Subcutaneous adipose tissue (tissue), 4 donors: ENCODE results near the gene SBF2. TPM values are rescaled to one million over a fixed set of nuclear protein-coding genes. Genes with fewer than 3 reads are reported as not detected.

Source experiments
- total RNA-seq, 4 donors: library from RNA; depleted of rRNA; stranded (reverse); fragments of >200 nt; gene quantifications; one replicate each; pipeline ENCODE4 v1.1.0, GENCODE V29; 2016
- TF ChIP-seq, protein P1 (sequence below): fragments of 450-650 bp; IDR thresholded peaks from one replicate; pipeline ENCODE4 v1.5.1; 2016; ENCODE audit warnings: low read depth, mild to moderate bottlenecking, control low read depth, antibody characterized with exemption, moderate library complexity

Gene SBF2
- total RNA-seq, 4 donors from 2014 or later = 87.2 to 103 (median 97.3) TPM

DNA sequence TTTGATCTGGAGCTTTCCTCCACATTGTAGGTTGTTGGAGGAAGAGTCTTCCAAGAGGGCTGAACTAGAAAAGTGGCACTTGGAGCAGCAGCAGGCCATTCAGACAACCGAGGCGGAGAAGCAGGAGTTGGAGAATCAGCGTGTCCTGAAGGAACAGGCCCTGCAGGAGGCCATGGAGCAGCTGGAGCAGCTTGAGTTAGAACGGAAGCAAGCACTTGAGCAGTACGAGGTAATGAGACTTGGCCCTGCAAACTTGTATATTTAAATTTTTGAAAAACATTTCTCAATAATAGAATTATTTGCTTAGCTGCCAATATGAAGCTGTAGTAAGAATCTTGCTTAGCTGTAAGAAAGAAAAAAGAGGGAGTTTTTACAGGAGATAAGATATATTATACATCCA is 546.2 kb downstream of the SBF2 start:
- TF ChIP-seq, protein P1, sequence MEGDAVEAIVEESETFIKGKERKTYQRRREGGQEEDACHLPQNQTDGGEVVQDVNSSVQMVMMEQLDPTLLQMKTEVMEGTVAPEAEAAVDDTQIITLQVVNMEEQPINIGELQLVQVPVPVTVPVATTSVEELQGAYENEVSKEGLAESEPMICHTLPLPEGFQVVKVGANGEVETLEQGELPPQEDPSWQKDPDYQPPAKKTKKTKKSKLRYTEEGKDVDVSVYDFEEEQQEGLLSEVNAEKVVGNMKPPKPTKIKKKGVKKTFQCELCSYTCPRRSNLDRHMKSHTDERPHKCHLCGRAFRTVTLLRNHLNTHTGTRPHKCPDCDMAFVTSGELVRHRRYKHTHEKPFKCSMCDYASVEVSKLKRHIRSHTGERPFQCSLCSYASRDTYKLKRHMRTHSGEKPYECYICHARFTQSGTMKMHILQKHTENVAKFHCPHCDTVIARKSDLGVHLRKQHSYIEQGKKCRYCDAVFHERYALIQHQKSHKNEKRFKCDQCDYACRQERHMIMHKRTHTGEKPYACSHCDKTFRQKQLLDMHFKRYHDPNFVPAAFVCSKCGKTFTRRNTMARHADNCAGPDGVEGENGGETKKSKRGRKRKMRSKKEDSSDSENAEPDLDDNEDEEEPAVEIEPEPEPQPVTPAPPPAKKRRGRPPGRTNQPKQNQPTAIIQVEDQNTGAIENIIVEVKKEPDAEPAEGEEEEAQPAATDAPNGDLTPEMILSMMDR = no peak

DNA sequence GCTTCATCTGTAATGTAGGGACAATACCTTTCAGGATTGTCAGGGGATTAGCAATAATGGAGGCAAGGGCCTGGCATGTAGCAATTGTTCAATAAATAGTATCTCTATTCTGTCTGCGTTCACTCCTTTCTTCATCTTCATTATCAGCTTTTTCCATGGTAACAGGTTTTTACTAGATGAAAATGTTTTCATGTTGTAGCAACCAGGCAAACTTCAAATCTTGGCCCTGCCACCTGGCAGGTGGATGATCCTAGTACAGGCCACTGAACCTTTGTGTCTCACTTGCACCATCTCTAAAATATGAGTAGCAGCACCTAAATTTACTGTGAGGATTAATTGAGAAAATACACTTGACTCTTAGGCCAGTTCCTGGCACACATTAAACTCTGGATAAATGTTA is 546.8 kb downstream of the SBF2 start:
- TF ChIP-seq, protein P1 = no peak

DNA sequence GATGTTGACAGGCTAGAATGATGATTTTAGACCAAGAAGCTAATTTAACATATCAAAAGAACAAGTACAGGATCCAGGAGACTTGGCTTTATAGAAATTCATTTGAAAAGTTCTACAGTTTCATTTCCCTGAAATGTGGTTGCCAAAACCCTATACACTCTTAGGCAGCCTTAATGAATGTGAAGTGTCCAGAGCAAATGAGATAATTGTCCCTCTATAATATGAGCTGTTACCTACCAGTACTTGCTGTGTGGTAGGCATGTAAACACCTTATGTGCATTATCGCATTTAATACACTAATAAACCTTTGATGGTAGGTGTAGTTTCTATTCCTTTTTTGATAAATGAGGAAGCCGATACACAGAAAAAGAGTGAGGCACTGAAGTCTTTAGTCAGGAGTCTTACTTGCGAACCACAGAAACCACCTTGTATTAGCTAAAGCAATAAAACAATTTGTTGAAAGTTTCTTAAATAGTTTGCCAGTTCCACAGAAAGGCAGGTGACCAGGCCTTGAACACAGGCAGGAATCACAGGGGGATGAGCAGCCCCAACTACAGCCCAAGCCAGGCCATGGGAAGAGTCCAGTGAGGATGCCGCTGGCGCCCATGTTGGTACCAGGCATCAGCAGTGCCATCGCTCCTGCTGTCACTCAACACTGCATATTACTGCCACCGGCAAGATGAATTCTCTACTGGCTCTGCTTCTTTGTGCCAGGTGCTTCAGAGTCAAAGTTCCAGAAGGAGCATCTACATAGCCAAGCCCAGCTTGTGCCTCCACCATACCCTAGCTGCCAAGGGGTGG is 548.4 kb downstream of the SBF2 start:
- TF ChIP-seq, protein P1 = no peak

DNA sequence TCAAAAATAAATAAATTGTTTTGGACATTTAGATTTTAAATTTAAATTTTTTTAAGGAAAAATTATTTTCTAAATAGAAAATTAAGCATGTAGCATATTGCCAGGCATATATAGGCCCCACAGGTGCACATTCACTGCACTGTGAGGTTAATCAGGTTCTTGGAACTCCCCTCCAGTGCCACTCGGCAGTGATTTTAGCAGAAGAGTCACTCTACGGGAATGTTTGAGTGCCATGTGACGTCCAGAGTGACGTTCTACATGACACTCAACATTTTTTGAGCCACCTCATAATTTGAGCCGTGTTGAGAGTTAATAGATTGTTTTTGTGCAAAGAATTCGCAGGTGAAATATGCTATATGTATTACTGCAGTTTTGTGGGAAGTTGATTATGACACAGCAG is 552.8 kb downstream of the SBF2 start:
- TF ChIP-seq, protein P1 = no peak

DNA sequence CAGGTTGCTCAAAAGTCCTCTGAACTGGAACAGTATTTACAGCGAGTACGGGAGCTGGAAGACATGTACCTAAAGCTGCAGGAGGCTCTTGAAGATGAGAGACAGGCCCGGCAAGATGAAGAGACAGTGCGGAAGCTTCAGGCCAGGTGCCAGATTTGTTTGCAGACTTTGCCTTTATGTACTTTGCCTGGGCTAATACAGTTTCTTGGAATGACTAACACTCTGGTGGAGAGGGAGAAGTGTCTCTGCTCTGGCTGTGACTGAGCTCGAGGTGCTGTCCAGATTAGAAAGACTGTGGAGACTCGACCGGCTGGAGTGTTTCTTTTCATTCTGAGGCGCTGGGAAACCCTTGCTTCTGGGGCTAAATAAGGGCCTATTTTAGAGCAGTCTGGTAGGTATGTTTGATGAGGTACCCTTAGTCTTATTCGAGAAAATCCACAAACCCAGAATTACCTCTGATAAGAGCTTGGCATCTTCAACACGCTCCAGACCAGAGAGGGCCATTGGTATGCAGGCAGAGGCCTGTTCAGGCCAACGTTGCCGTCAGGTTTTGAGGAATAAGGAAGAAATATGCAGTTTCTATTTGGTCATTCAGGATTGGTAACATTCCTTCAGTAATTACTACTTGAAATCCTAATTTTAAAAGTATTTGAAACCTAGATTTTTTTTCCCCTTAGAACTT is 553.7 kb downstream of the SBF2 start:
- TF ChIP-seq, protein P1 = no peak

DNA sequence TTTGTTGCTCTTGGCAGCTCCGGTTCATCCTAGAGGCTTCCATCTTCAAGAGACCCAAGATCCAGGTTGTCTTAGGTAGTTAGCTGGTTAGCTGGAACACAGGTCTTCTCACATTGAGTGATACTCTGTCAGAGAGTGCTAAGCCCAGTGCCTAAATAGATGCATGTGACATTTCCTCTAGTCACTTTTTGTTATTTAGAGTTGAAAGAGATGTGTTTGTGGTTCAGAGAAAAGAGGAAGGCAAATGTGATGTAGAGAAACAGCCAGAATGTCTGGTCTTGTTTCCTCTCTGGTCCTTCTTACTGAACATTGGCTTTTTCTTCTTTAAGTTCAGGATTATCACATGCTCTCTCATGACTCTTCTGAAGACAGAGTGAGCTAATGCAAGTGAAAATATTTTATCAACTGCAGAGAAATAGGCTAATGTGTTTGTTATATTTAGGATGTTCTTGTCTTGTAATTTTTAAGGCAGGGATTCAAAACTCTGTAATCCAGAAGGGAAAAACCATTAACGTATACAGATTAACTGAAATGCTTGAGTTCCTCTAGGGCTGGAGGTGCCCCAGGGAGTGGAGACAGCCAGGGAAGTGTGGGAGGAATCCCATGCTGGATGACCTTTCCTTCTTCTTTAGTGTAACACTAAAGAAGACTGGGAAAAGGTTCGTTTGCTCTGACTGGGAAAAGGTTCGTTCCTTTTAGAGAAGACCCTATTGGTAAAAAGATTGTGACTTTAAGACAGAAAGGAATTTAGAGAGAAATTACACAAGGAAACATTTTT is 554.7 kb downstream of the SBF2 start:
- TF ChIP-seq, protein P1 = no peak

DNA sequence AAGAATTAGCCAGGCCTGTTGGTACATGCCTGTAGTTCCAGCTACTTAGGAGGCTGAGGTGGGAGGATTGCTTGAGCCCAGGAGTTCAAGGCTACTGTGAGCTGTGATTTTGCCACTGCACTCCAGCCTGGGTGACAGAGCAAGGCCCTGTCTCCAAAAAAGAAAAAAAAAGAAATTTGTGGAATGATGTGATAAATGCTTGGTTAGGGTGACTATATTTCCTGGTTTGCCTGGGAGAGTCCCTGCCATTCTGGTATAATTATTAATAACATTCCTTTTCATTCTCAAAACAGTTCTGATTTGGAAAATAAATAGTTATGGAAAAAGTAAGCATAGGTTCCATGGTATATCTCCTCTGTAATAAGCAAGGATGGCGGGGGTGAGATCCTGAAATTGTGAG is 555.3 kb downstream of the SBF2 start:
- TF ChIP-seq, protein P1 = no peak
